OCI-LY7 (cell line): ENCODE measurements around the gene PLAA. TPM values are rescaled to one million over a fixed set of nuclear protein-coding genes. Genes with fewer than 3 reads are reported as not detected.

Source experiments
- Bru-seq: library from RNA; stranded (reverse); fragments of 400-500 nt; gene quantifications from one replicate; lab custom pipeline; 2021; lab: Mats Ljungman, UMichigan
- BruChase-seq, 2 experiments: library from RNA; stranded (reverse); fragments of 400-500 nt; gene quantifications; one replicate each; lab custom pipeline; 2021; lab: Mats Ljungman, UMichigan
- BruUV-seq: library from RNA; stranded (reverse); fragments of 400-500 nt; replicated peaks from 2 replicates; lab custom pipeline; 2021; lab: Mats Ljungman, UMichigan
- CTCF ChIA-PET: fragments of 300-600 bp; sonication (Branson Sonifier 250); formaldehyde crosslinking; loops from one replicate; lab custom pipeline; 2022; ENCODE audit warnings: antibody characterized with exemption; ENCODE audit not compliant: unreplicated experiment; lab: Charles Lee
- POLR2A ChIA-PET: fragments of 300-600 bp; sonication (Branson Sonifier 250); formaldehyde crosslinking; loops from one replicate; lab custom pipeline; 2022; ENCODE audit warnings: antibody characterized with exemption; lab: Charles Lee
- DNase-seq: peaks from one replicate; pipeline ENCODE4 v3.0.0-alpha.2; 2015; ENCODE audit warnings: low spot score
- H2AFZ ChIP-seq: fragments of 200-600 bp; sonication (generic), shearing (Covaris generic); 2 replicates; pipeline ENCODE4 v1.6.1; 2014; ENCODE audit warnings: mild to moderate bottlenecking, antibody characterized with exemption, low read length, moderate library complexity
- H3K27ac ChIP-seq: fragments of 200-600 bp; sonication (generic); 2 replicates; pipeline ENCODE4 v1.5.1; 2014; ENCODE audit warnings: mixed run types, low read depth, mild to moderate bottlenecking, moderate library complexity, low read length, inconsistent platforms; ENCODE audit not compliant: poor library complexity, severe bottlenecking
- H3K36me3 ChIP-seq: fragments of 200-600 bp; sonication (generic); 2 replicates; pipeline ENCODE4 v1.6.1; 2014; ENCODE audit warnings: mild to moderate bottlenecking, antibody characterized with exemption, low read length, moderate library complexity, mixed read lengths; ENCODE audit not compliant: insufficient read depth
- H3K4me1 ChIP-seq: fragments of 200-600 bp; sonication (generic); 2 replicates; pipeline ENCODE4 v1.5.1; 2014; ENCODE audit warnings: mild to moderate bottlenecking, low read length; ENCODE audit not compliant: insufficient read depth, poor library complexity, severe bottlenecking
- H3K4me2 ChIP-seq: fragments of 200-600 bp; sonication (generic); 2 replicates; pipeline ENCODE4 v1.6.1; 2014; ENCODE audit warnings: mild to moderate bottlenecking, low read length
- H3K4me3 ChIP-seq: fragments of 200-600 bp; sonication (generic); 2 replicates; pipeline ENCODE4 v1.5.1; 2014; ENCODE audit warnings: mild to moderate bottlenecking, low read depth, low read length; ENCODE audit not compliant: poor library complexity, severe bottlenecking
- H3K79me2 ChIP-seq: fragments of 200-600 bp; sonication (generic); 2 replicates; pipeline ENCODE4 v1.6.1; 2016; ENCODE audit warnings: low read depth, mild to moderate bottlenecking, low read length, moderate library complexity, mixed read lengths; ENCODE audit not compliant: insufficient read depth
- H3K9me2 ChIP-seq: fragments of 200-600 bp; sonication (generic); 2 replicates; pipeline ENCODE4 v1.6.1; 2016; ENCODE audit warnings: mild to moderate bottlenecking, low read length, mixed read lengths; ENCODE audit not compliant: insufficient read depth
- H3K9me3 ChIP-seq: fragments of 200-600 bp; sonication (generic); 2 replicates; pipeline ENCODE4 v1.6.1; 2014; ENCODE audit warnings: mild to moderate bottlenecking, mixed run types, low read length, mixed read lengths
- H4K20me1 ChIP-seq: fragments of 200-600 bp; sonication (generic); 2 replicates; pipeline ENCODE4 v1.6.1; 2014; ENCODE audit warnings: mild to moderate bottlenecking, antibody characterized with exemption, low read length, moderate library complexity, mixed read lengths; ENCODE audit not compliant: insufficient read depth
- EZH2phosphoT487 ChIP-seq: fragments of 200-600 bp; sonication (generic); IDR thresholded peaks from 2 replicates; pipeline ENCODE4 v1.6.1; 2018; ENCODE audit warnings: low read depth, borderline replicate concordance, mild to moderate bottlenecking, mixed run types, antibody characterized with exemption, low read length, moderate library complexity, mixed read lengths
- intact Hi-C: fragments of 100-400 bp; cut with micrococcal nuclease; formaldehyde crosslinking; loops from one replicate; pipeline ENCODE4 v1.10.0; 2022; ENCODE audit not compliant: unreplicated experiment
- long read RNA-seq: library from polyadenylated mRNA; stranded (forward); transcript quantifications from one replicate; pipeline ENCODE4 v2.0.0, GENCODE V29; 2022
- total RNA-seq, 2 experiments: library from RNA; depleted of rRNA in 1 of 2; stranded (reverse); fragments of >200 nt in 1 of 2; shearing (Covaris generic) in 1 of 2; gene quantifications; 2 replicates each; pipeline ENCODE4 v1.2.3, GENCODE V29; 2014 to 2022
- TF ChIP-seq, protein P1 (sequence below): fragments of 200-600 bp; sonication (generic); conservative IDR thresholded peaks from 2 replicates; pipeline ENCODE4 v1.5.1; 2014; ENCODE audit warnings: mild to moderate bottlenecking, antibody characterized with exemption, low read length, moderate library complexity, mixed read lengths

The PLAA gene
- total RNA-seq (2014; rRNA removed; shearing (Covaris generic)): 18.1 and 21.4 TPM in 2 replicates
- 31.8 and 33.5 TPM in 2 replicates for total RNA-seq (2022)
- Bru-seq, nascent RNA: percentile 88 among the genes with signal in this experiment
- percentile 71 among the genes with signal in this experiment for BruChase-seq, experiment 1, labeled RNA remaining after a 6-hour chase
- percentile 79 among the genes with signal in this experiment for BruChase-seq, experiment 2, labeled RNA remaining after a 2-hour chase
- long read RNA-seq, full-length matches to known transcripts: 67 of 80 reads
- long read RNA-seq, partial matches to known transcripts: 4 of 80 reads
- long read RNA-seq, other reads (novel, unspliced or antisense): 9 of 80 reads

DNA sequence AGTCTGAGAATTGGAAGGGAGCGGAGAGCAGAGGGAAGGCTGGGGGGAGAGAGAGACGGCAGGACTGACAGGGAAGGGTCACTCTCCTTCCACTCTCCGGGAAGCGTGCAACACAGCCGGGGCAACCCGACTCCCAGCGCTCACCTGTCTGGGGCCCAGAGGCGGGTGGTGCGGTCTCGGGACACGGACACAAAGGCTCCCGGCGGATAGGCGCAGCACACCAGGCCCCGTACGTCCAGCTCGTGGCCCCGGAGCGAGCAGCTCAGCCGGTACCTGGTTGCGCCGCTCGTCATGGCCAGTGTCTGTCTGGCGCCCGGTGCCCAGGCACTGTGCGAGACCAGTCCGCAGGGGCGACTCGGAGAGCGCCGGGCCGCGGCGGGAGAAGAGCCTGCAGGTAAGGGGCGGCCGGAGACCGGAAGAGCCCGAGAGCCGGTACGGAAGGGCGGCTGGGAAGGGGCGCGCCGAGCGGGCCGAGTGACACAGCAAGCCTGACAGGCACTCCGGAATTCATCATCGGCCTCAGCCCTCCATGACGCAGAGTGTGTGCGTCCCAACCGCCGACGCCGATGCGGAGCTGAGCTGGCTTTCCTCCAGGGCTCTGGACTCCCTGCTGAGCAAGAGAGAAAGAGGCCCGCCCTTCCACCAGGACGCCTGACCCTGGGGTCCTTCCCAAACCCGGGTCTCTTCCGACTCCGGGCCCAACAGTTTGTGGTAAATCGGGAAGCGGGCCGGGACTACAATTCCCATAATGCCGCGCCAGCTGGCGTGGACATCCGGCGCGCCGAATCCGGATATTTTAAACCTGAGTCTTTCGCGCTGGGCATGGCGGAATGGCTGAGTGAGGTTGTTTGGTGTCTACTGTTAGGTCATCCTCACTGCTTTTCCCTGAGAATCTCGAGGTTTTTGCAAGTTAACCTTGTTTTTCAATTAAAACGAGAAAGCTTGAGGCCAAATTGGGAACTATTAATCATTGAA lies at the start of gene PLAA:
Gene PLAA, minus strand, starts transcription at position 490 of the 975 bp plus-strand sequence. Its CDS starts 197 bp downstream, at position 293.
- DNase-seq: peak; percentile 91
- ChIA-PET CTCF (no interaction called here), POLR2A (interaction anchor here (0.6 to 1.9 kb wide), 9 partner anchors 8 to 1733 kb away, joined by 3 to 10 read pairs (median 3); partner anchors contain the start of genes CAAP1 and IFT74)
- Histone ChIP-seq H3K9me2 (no peaks in the 10 kb centered on the region), H2AFZ (peak within 1 kb of the TSS; percentile 96), H3K36me3 (peaks cover 20% of the 10 kb centered on the region), H4K20me1 (no peaks in the 10 kb centered on the region; the same call in 1 of the 2 replicates), H3K9me3 (no peaks in the 10 kb centered on the region), H3K79me2 (peaks cover 50% of the 10 kb centered on the region), H3K4me3 (peak within 1 kb of the TSS; percentile 95), H3K4me2 (peak within 1 kb of the TSS; percentile 89), H3K4me1 (peaks cover 11% of the 10 kb centered on the region), H3K27ac (peak within 1 kb of the TSS; percentile 74)
- TF ChIP-seq, protein P1, sequence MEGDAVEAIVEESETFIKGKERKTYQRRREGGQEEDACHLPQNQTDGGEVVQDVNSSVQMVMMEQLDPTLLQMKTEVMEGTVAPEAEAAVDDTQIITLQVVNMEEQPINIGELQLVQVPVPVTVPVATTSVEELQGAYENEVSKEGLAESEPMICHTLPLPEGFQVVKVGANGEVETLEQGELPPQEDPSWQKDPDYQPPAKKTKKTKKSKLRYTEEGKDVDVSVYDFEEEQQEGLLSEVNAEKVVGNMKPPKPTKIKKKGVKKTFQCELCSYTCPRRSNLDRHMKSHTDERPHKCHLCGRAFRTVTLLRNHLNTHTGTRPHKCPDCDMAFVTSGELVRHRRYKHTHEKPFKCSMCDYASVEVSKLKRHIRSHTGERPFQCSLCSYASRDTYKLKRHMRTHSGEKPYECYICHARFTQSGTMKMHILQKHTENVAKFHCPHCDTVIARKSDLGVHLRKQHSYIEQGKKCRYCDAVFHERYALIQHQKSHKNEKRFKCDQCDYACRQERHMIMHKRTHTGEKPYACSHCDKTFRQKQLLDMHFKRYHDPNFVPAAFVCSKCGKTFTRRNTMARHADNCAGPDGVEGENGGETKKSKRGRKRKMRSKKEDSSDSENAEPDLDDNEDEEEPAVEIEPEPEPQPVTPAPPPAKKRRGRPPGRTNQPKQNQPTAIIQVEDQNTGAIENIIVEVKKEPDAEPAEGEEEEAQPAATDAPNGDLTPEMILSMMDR: no peak
- TF ChIP-seq EZH2phosphoT487: no peak
- BruUV-seq: no TSS peak
- intact Hi-C loops: loop anchor here (1.0 to 2.0 kb wide), 2 partner anchors 55 to 626 kb away; partner anchors contain the start of genes C9orf72 and CAAP1

DNA sequence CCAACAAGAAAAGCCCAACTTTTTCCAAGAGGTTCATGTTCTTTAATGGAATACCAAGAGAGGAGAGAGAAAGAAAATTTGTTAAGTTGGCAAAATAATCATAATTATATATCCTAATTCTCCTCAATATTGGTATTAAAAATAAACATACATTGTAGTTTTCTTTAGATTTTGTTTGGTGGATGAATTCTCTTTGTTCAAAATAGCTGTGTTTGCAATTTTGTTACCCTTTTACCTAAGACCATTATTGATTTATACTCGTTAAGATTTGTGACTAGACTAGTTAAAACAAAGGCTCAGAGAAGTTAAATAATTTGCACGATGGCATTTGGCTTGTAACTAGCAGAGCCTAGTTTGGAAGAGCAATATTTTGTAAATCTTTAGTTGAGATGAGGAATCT lies 48.8 kb upstream of the PLAA start:
- H3K9me2 ChIP-seq: no peaks in the 10 kb centered on the region
- intact Hi-C loops: no loop called here
- no peaks in the 10 kb centered on the region for H4K20me1 ChIP-seq
- H3K9me3 ChIP-seq: no peaks in the 10 kb centered on the region
- no peak overlapping the region for H2AFZ ChIP-seq
- POLR2A ChIA-PET: interaction anchor here (0.7 kb wide), 1 partner anchor 649 kb away, joined by 3 read pairs; no protein-coding TSS in a partner anchor
- H3K79me2 ChIP-seq: no peaks in the 10 kb centered on the region
- CTCF ChIA-PET: no interaction called here
- no TSS peak for BruUV-seq
- no peak overlapping the region for H3K4me2 ChIP-seq
- TF ChIP-seq EZH2phosphoT487: no peak
- TF ChIP-seq, protein P1: no peak
- no peak overlapping the region for H3K27ac ChIP-seq
- H3K36me3 ChIP-seq: no peaks in the 10 kb centered on the region
- no peak overlapping the region for H3K4me3 ChIP-seq
- no peaks in the 10 kb centered on the region for H3K4me1 ChIP-seq
- DNase-seq: no peak
